Hepatocyte (in vitro differentiated cells): ENCODE results near the gene RALA. TPM values are rescaled to one million over a fixed set of nuclear protein-coding genes. Genes with fewer than 3 reads are reported as not detected.

Experiments used
- DNase-seq: peaks from one replicate; pipeline ENCODE4 v3.0.0-alpha.2; 2016; ENCODE audit warnings: low spot score
- H2AFZ ChIP-seq: fragments of 200-600 bp; sonication (generic); 2 replicates; pipeline ENCODE4 v1.6.0; 2016; ENCODE audit warnings: antibody characterized with exemption, mild to moderate bottlenecking
- H3K27ac ChIP-seq: fragments of 200-600 bp; sonication (generic); 2 replicates; pipeline ENCODE4 v1.5.1; 2016; ENCODE audit warnings: mild to moderate bottlenecking
- H3K27me3 ChIP-seq: fragments of 200-600 bp; sonication (generic); 2 replicates; pipeline ENCODE4 v1.6.1; 2016
- H3K36me3 ChIP-seq: fragments of 200-600 bp; sonication (generic); replicated peaks from 2 replicates; pipeline ENCODE4 v1.5.1; 2016; ENCODE audit warnings: low read depth; ENCODE audit not compliant: insufficient read depth
- H3K4me1 ChIP-seq: fragments of 200-600 bp; sonication (generic); 2 replicates; pipeline ENCODE4 v1.5.1; 2016; ENCODE audit warnings: mild to moderate bottlenecking, moderate library complexity; ENCODE audit not compliant: insufficient read depth
- H3K4me2 ChIP-seq: fragments of 200-600 bp; sonication (generic); 2 replicates; pipeline ENCODE4 v1.6.0; 2016
- H3K4me3 ChIP-seq: fragments of 200-600 bp; sonication (generic); 2 replicates; pipeline ENCODE4 v1.5.1; 2016; ENCODE audit warnings: mild to moderate bottlenecking
- H3K79me2 ChIP-seq: fragments of 200-600 bp; sonication (generic); 2 replicates; pipeline ENCODE4 v1.6.0; 2017; ENCODE audit warnings: mild to moderate bottlenecking
- H3K9me2 ChIP-seq: fragments of 200-600 bp; sonication (generic); replicated peaks from 2 replicates; pipeline ENCODE4 v1.6.0; 2017; ENCODE audit warnings: mild to moderate bottlenecking; ENCODE audit not compliant: insufficient read depth
- H3K9me3 ChIP-seq: fragments of 200-600 bp; sonication (generic); 2 replicates; pipeline ENCODE4 v1.5.1; 2016; ENCODE audit warnings: low read depth, mild to moderate bottlenecking
- H4K20me1 ChIP-seq: fragments of 200-600 bp; sonication (generic); 2 replicates; pipeline ENCODE4 v1.6.0; 2016; ENCODE audit warnings: mild to moderate bottlenecking; ENCODE audit not compliant: insufficient read depth, poor library complexity, severe bottlenecking
- CTCF ChIP-seq: fragments of 200-600 bp; sonication (generic); IDR thresholded peaks from 2 replicates; pipeline ENCODE4 v1.5.1; 2016; ENCODE audit warnings: antibody characterized with exemption, mild to moderate bottlenecking; ENCODE audit not compliant: poor library complexity
- EZH2 ChIP-seq: fragments of 200-600 bp; sonication (generic); IDR thresholded peaks from 2 replicates; pipeline ENCODE4 v1.6.1; 2016; ENCODE audit warnings: antibody characterized with exemption, mild to moderate bottlenecking, borderline replicate concordance
- EZH2phosphoT487 ChIP-seq: fragments of 200-600 bp; sonication (generic); IDR thresholded peaks from one replicate; pipeline ENCODE4 v1.6.1; 2018; ENCODE audit warnings: antibody characterized with exemption, mild to moderate bottlenecking, low read depth, moderate library complexity; ENCODE audit not compliant: unreplicated experiment, severe bottlenecking
- WGBS: methylation state at CpG from one replicate; pipeline ENCODE4 v1.1.6; 2016; ENCODE audit warnings: low lambda C conversion rate; ENCODE audit errors: missing lambda C conversion rate; 5-methylcytosine and 5-hydroxymethylcytosine counted together
- polyA plus RNA-seq: library from polyadenylated mRNA; unstranded; fragments of >200 nt; fragmentation: Nextera tagmentation; extraction: Ambion mirVana; gene quantifications from 2 replicates; pipeline ENCODE4 v1.2.1, GENCODE V29; 2016
- total RNA-seq: library from RNA; depleted of rRNA; stranded (reverse); fragments of >200 nt; gene quantifications from 2 replicates; pipeline ENCODE4 v1.2.3, GENCODE V29; 2014

Gene RALA
- total and polyA plus RNA-seq, 2 experiments from 2014 or later: 25.5 to 42.8 TPM

GRCh38 chr7:39745320-39745719, 121.9 kb downstream of the RALA start:
- DNase-seq: no peak
- Histone ChIP-seq H3K4me2 (no peak overlapping the region), H3K79me2 (peaks cover 3% of the 10 kb centered on the region), H2AFZ (no peak overlapping the region), H3K9me2 (no peaks in the 10 kb centered on the region), H3K4me3 (no peak overlapping the region), H3K4me1 (no peaks in the 10 kb centered on the region), H3K27me3 (no peaks in the 10 kb centered on the region), H4K20me1 (no peaks in the 10 kb centered on the region), H3K36me3 (no peaks in the 10 kb centered on the region), H3K27ac (no peak overlapping the region), H3K9me3 (no peaks in the 10 kb centered on the region)
- WGBS: 83% methylated on average over 4 of the region's 4 CpGs
- TF ChIP-seq CTCF (no peak), EZH2phosphoT487 (no peak), EZH2 (no peak)

- Histone ChIP-seq H3K4me1 (no peaks in the 10 kb centered on the region), H3K9me2 (no peaks in the 10 kb centered on the region), H3K36me3 (no peaks in the 10 kb centered on the region), H3K9me3 (no peaks in the 10 kb centered on the region), H3K27me3 (no peaks in the 10 kb centered on the region), H3K27ac (no peak overlapping the region), H2AFZ (no peak overlapping the region), H3K79me2 (peaks cover under 1% of the 10 kb centered on the region), H3K4me2 (no peak overlapping the region), H3K4me3 (no peak overlapping the region), H4K20me1 (no peaks in the 10 kb centered on the region)
- WGBS: 31% methylated on average over 11 of the region's 11 CpGs
- TF ChIP-seq CTCF (peak; percentile 88), EZH2 (no peak)
- DNase-seq: peak; percentile 86
These were observed 122.9 kb downstream of the RALA start for GRCh38 chr7:39746103-39746819.

GRCh38 chr7:39749177-39749576, 125.8 kb downstream of the RALA start:
- Histone ChIP-seq H3K4me2 (no peak overlapping the region), H3K4me3 (no peak overlapping the region), H2AFZ (no peak overlapping the region), H4K20me1 (no peaks in the 10 kb centered on the region), H3K4me1 (peaks cover 4% of the 10 kb centered on the region), H3K36me3 (no peaks in the 10 kb centered on the region), H3K9me3 (no peaks in the 10 kb centered on the region), H3K79me2 (no peaks in the 10 kb centered on the region), H3K27ac (no peak overlapping the region), H3K9me2 (no peaks in the 10 kb centered on the region), H3K27me3 (no peaks in the 10 kb centered on the region)
- 96% methylated on average over 1 of the region's 1 CpG for WGBS
- no peak for TF ChIP-seq CTCF
- TF ChIP-seq EZH2: no peak
- TF ChIP-seq EZH2phosphoT487: no peak
- no peak for DNase-seq
